GM19455 (cell line): ENCODE results near the gene TNMD.
"Not testable (repeated sequence)": the region's sequence is repeated elsewhere in the genome, so short reads cannot be mapped to it uniquely, and the experiment has no call there.

Source experiments
- ATAC-seq: cut with Tn5 transposase; IDR thresholded peaks from one replicate; pipeline ENCODE4 v1.9.1; 2021; ENCODE audit not compliant: unreplicated experiment

Gene TNMD

GRCh38 chrX:100584611-100585010, at the start of gene TNMD:
Gene TNMD (plus strand): TSS chrX:100584936. CDS start chrX:100585019, 83 bp downstream.
- no peak for ATAC-seq

GRCh38 chrX:100565534-100565933, 19.2 kb upstream of the TNMD start:
- ATAC-seq = not testable (repeated sequence)

- ATAC-seq = no peak
These were observed 2.0 kb downstream of the TNMD start for GRCh38 chrX:100586747-100587146.

GRCh38 chrX:100587861-100588260, 3.1 kb downstream of the TNMD start:
- no peak for ATAC-seq

GRCh38 chrX:100591256-100592051, 6.7 kb downstream of the TNMD start:
- ATAC-seq = no peak

- ATAC-seq = no peak
These were observed 8.4 kb downstream of the TNMD start for GRCh38 chrX:100593126-100593525.

- ATAC-seq = no peak
These were observed 8.8 kb downstream of the TNMD start for GRCh38 chrX:100593581-100593980.

- ATAC-seq = no peak
These were observed 11.9 kb downstream of the TNMD start for GRCh38 chrX:100596601-100597000.

GRCh38 chrX:100599456-100599855, 14.7 kb downstream of the TNMD start:
- no peak for ATAC-seq

- no peak for ATAC-seq
These were observed 15.6 kb downstream of the TNMD start for GRCh38 chrX:100600340-100600739.

GRCh38 chrX:100600758-100601157, 16.0 kb downstream of the TNMD start:
- ATAC-seq = no peak

- no peak for ATAC-seq
These were observed 22.0 kb downstream of the TNMD start for GRCh38 chrX:100606753-100607152.

- no peak for ATAC-seq
These were observed 24.9 kb downstream of the TNMD start for GRCh38 chrX:100609591-100609990.

GRCh38 chrX:100611951-100612350, 27.2 kb downstream of the TNMD start:
- no peak for ATAC-seq

- ATAC-seq = peak; percentile 92
These were observed 30.3 kb downstream of the TNMD start for GRCh38 chrX:100615005-100615404.

GRCh38 chrX:100623001-100623400, 38.3 kb downstream of the TNMD start:
- no peak for ATAC-seq

- ATAC-seq = peak; percentile 91
These were observed 41.3 kb downstream of the TNMD start for GRCh38 chrX:100625985-100626491.

- no peak for ATAC-seq
These were observed 50.3 kb downstream of the TNMD start for GRCh38 chrX:100635040-100635439.

GRCh38 chrX:100635989-100636320, 51.2 kb downstream of the TNMD start:
- no peak for ATAC-seq

- peak; percentile 75 for ATAC-seq
These were observed 51.7 kb downstream of the TNMD start, which contains the start of gene TSPAN6 for GRCh38 chrX:100636321-100636991. Gene TSPAN6 (minus strand): TSS chrX:100636806. CDS start chrX:100636694, 112 bp downstream.

- no peak for ATAC-seq
These were observed 57.6 kb downstream of the TNMD start for GRCh38 chrX:100642290-100642689.

GRCh38 chrX:100643212-100643611, 58.5 kb downstream of the TNMD start:
- ATAC-seq = no peak
